NCI-H2029 treated with DMSO at 0.1 percent for 48 hours (cell line): ENCODE results near the gene IFI27L1.

Experiments used
- DNase-seq: peaks from one replicate; lab custom pipeline; 2025; lab: John Stamatoyannopoulos, UW

IFI27L1 gene

GRCh38 chr14:94132285-94132887 lies 51.3 kb downstream of the IFI27L1 start:
- DNase-seq = peak; percentile 49

- DNase-seq = no peak
Measured at GRCh38 chr14:94135476-94135875, 54.4 kb downstream of the IFI27L1 start.

- peak; percentile 28 for DNase-seq
Measured at GRCh38 chr14:94136575-94137331, 55.6 kb downstream of the IFI27L1 start.

- DNase-seq = no peak
Measured at GRCh38 chr14:94138251-94138650, 57.1 kb downstream of the IFI27L1 start.

GRCh38 chr14:94139006-94139405 lies 57.9 kb downstream of the IFI27L1 start:
- no peak for DNase-seq

- DNase-seq = no peak
Measured at GRCh38 chr14:94139421-94139820, 58.3 kb downstream of the IFI27L1 start.

GRCh38 chr14:94142247-94142646 lies 61.1 kb downstream of the IFI27L1 start:
- DNase-seq = no peak

- no peak for DNase-seq
Measured at GRCh38 chr14:94142836-94143235, 61.7 kb downstream of the IFI27L1 start.

- no peak for DNase-seq
Measured at GRCh38 chr14:94143239-94143638, 62.1 kb downstream of the IFI27L1 start.

- DNase-seq = no peak
Measured at GRCh38 chr14:94143711-94144110, 62.6 kb downstream of the IFI27L1 start.

- DNase-seq = no peak
Measured at GRCh38 chr14:94144765-94145164, 63.7 kb downstream of the IFI27L1 start.

- DNase-seq = peak; percentile 55
Measured at GRCh38 chr14:94145902-94146527, 64.9 kb downstream of the IFI27L1 start.
